DMS53 (cell line): ENCODE results near the gene TMEM201.
"Not testable (repeated sequence)": the region's sequence is repeated elsewhere in the genome, so short reads cannot be mapped to it uniquely, and the experiment has no call there.

Experiments
- DNase-seq: peaks from one replicate; lab custom pipeline; 2025; lab: John Stamatoyannopoulos, UW

TMEM201 gene

DNA sequence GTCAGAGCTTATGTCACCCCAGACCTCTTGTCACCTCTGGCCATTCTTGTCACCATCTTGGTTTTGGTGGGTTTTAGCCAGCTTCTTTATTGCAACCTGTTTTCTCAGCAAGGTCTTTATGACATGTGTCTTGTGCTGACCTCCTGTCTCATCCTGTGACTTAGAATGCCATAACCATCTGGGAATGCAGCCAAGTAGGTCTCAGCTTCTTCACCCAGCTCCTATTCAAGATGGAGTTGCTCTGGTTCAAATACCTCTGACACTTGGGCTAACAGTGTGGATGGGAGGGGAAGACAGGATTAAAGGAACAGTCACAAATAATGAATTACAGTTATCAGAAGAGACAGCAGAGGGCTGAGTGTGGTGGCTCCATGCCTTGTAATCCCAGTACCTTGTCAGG is 32.3 kb downstream of the TMEM201 start:
- no peak for DNase-seq

- DNase-seq: no peak
These were observed 35.4 kb downstream of the TMEM201 start for GRCh38 chr1:9624081-9624480.

- DNase-seq: not testable (repeated sequence)
These were observed 36.3 kb downstream of the TMEM201 start for GRCh38 chr1:9625030-9625429.

GRCh38 chr1:9626201-9626608 is 37.5 kb downstream of the TMEM201 start:
- no peak for DNase-seq

DNA sequence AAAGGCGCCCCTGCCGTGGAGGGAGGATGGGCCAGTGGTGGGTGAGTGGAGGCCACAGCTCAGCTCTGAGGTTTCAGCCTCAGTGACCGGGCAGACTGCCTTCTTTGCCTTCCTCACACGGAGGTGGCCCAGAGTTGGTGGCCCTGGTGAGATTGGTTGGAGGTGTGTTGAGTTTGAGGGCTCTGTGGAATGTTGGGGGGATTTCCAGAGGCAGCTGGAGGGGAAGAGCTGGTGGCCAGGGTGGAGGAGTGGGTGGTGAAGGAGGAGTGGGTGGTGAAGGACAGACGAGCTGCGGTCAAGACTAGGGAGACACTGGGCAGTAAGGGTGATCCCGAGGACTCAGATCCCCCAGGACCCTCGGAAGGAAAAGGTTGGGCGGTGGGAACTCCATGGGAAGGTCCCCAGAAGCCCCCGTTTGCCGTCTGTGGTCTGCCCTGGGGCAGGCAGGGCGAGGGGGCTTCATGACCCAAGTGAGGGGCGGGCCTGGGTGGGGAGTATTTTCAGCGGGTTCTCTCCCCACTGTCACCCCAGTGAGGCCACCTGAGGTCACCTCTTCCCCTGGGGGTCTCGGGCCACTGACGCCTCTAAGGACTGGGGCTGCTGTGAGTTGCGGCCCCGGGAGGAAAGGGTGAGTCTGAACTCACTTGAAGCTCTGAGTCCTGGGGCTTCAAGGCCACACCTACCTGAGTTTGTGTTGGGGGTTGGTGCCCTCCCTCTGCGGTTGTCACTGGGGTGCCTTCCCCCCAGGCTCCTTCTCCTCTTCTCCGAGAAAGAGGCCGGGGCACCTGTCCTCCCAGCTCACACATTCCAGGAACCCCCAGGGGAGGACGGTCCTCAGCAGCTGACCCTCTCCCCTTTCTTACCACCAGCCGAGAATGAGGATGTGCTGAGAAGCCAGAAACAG is 40.1 kb downstream of the TMEM201 start:
- DNase-seq: no peak

DNA sequence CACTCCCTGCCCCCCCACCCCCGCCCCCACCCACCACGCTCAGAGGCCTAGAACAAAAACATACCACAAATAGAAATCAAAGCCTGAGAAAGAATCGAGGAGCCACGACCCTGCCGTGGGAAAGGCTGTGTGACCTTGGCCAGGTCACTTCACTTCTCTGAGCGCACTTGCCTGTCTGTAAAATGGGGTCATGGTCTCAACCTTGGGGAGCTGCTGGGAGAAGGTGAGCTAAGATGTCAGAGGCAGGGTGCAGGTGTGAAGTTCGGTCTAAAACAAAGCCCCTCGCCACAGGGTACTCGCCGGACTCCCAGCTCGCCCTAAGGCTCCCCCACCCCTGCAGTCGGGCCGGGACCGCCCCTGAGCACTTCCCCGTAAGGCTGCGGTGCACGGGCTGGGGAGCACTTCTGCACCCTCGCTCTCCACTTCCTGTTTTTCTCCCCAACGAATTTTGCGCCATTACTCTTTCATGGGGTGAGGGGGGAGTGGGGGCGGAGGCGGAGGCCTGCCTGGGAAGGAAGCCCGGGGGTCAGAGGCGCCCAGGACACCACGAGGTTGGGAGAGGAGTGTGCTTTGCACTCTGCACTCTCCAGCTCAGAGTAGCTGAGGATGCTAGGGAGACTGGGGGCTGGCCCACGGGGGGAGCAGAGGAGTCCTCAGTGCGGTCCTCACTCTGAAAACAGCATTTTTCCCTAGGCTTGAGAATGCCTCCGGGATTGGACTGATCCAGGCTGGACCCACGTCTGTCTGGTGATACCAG is 40.9 kb downstream of the TMEM201 start:
- DNase-seq: no peak

GRCh38 chr1:9630331-9631111 is 41.8 kb downstream of the TMEM201 start:
- DNase-seq: no peak

DNA sequence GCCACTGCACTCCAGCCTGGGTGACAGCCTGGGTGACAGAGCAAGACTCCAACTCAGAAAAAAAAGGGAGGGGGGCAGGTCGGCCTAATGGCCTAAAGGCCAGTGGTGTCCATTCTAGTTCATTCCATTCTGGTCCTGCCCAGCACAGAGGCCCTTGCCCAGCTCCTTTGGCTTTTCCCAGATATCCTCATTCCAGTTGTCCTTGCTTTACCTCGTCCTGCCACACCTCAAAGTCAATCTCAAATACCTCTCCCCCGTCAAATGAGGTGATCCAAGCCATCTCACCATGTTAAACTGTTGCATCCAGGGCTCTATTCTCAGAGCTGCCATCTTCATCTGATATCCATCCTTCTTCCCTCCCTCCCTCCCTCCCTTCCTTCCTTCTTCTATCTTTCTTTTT is 42.9 kb downstream of the TMEM201 start:
- no peak for DNase-seq

DNA sequence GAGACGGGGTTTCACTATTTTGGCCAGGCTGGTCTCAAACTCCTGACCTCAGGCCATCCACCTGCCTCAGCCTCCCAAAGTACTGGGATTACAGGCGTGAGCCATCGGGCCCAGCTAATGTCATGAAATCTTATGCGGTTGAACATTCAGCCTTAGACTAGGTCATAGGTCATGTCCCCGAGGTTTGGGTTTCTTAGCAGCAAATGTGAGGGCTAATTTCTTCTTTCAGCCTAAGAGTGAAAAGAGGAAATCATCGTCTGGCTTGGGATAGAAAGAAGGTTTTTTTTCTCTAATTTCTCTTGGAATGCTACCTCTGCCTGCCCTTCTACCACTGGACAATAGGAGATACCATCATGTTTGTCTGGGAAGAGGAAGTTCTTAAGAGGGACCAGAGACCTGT is 44.8 kb downstream of the TMEM201 start:
- DNase-seq: no peak

GRCh38 chr1:9634582-9634981 is 45.9 kb downstream of the TMEM201 start:
- no peak for DNase-seq

DNA sequence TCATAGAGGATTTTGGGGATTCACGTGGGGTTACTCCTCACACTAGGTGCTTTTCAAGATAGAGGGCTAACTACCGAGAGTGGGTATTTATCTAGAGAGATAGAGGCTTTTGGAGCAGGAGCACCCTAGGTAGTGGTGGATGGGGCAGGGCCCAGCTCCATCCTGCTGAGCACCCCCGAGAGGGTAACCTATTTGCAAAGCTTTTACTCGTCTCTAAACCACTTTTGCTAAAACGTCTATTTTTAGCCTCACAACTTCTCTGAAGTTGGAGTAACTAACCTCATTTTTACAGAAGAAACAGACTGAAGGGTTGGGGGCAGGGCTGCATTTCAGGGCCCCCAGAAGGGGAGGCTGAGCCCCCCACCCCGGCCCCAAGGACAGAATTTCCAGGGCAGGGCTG is 50.5 kb downstream of the TMEM201 start:
- DNase-seq: no peak

- no peak for DNase-seq
These were observed 54.9 kb downstream of the TMEM201 start for GRCh38 chr1:9643351-9644256.

DNA sequence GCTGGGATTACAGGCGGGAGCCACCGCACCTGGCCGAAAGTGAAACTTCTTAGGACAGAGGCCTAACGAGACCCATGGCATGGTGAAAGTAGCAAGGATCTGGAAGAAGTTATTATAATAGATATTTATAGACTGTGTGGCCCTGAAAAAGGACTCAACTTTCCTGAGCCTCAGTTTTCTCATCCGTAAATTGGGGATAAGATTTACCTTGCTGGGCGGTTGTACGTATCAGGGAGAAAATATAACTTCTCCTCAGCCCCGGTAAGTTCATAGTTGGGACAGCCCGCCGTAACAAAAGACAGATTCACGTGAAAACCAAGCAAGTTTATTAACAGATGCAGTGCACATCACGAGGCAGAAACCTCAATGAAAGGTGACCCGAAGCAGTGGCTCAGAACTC is 57.3 kb downstream of the TMEM201 start:
- no peak for DNase-seq

DNA sequence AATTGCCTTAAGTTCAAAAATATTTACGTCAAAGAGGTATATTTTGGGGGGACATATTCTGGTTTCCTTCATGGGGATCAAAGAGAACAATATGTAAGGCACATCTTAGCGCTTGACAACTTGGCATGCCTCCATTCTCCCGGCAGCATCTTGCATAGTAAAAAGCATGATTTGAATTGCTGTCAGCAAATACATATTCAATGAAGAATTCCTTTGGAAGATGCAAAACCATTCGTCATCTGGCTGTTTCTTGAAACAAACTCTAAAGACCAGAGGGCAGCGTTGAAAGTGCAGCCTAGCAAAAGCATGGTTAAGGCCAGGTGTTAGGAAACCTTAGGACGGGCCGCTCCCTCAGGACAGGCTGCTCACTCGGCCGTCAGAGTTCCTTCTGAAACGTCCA is 59.5 kb downstream of the TMEM201 start:
- no peak for DNase-seq

DNA sequence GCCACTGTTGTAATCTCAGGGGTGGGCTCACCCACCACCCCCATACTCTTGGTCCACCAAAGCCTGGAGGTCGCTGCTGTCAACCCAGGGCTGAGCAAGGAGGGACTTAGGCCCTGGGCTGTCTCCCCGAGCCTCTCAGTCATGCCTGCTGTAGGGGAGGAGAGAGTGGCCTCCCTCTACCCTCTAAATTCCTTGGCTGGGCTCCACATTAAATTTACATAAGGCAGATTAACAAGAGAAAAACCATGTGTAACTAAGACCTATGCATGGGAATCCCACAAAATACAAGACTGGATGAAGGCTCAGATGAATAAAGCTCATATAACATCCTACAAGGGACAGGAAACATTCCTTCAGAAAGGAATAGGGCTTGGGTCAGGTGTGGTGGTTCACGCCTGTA is 61.1 kb downstream of the TMEM201 start:
- no peak for DNase-seq

DNA sequence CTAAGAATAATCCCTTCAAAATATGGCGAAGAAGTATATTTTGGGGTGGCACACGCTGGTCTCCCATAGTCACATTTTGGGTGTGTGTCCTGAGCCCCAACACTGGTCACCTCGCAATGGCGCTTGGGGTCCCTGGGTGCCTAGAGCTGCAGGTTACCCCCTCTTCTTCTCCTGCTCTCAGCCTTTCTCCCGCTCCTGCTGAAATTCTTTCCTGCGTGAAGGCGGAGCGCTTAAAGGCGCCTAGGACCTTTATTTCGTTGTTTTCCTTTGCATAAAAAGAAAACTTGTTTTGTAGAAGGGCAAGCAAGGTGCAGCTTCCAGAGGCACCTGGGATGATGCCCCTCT is 62.5 kb downstream of the TMEM201 start:
- DNase-seq: no peak

DNA sequence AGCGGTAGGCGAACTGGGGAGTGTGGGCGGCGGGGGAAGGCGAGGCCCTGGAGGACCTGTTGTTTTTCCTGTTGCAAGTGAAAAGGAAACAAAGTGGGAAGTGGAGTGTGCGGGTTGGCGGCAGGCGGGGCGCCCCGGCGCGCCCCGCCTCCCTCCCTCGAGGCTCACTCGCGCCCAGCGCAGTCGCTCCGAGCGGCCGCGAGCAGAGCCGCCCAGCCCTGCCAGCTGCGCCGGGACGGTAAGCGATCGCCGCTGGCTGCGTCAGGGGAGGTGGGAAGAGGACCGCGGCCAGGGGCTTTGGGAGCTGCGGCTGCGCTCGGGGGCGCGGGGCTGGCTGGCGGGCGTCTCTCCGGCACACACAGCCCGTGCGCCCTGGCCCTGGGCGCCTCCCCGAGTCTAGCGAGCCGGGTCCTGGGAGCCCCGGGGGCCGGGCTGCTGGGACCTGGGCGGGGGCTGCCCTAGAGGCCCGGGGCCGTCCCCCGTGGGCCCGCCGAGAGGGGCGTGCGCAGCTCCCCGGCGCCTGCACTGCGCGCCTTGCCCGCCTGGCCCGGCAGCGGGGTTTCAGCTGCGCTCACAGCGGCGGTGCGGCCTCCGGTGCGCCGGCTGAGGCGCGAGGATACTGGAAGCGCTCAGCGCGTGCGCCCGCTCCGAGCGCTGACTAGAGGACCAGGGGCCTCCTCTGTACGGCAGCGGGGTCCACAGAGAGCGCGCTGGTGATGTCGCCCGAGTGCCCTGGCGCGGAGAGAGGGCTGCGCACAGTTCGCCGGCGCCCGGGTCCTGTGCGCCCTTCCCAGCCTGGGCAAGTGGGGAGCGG is 63.1 kb downstream of the TMEM201 start, which contains the start of gene PIK3CD:
Gene PIK3CD, plus strand, starts transcription at position 167 of the 814 bp plus-strand sequence. CDS start 58,725 bp downstream, outside the sequence.
- peak; percentile 49 for DNase-seq

- DNase-seq: no peak
These were observed 63.9 kb downstream of the TMEM201 start for GRCh38 chr1:9652379-9653209.

DNA sequence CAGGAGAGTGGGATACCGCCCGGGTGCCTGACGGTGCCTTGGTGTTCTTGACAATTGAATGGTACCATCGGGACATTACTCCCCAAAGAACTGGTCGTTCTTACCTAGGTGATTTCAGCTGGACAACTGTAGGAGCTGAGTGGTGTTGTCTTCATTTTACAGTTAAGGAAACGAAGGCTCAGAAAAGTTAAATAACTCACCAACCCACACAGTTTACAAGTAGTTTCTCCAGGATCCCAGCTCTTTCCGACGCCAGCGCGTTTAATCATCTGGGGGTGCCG is 64.4 kb downstream of the TMEM201 start:
- DNase-seq: no peak
